ENCODE measurements around the gene PLA2G15.
A peak's percentile ranks its signal among the peaks of the same experiment; 100 is the strongest.

The PLA2G15 gene

DNA sequence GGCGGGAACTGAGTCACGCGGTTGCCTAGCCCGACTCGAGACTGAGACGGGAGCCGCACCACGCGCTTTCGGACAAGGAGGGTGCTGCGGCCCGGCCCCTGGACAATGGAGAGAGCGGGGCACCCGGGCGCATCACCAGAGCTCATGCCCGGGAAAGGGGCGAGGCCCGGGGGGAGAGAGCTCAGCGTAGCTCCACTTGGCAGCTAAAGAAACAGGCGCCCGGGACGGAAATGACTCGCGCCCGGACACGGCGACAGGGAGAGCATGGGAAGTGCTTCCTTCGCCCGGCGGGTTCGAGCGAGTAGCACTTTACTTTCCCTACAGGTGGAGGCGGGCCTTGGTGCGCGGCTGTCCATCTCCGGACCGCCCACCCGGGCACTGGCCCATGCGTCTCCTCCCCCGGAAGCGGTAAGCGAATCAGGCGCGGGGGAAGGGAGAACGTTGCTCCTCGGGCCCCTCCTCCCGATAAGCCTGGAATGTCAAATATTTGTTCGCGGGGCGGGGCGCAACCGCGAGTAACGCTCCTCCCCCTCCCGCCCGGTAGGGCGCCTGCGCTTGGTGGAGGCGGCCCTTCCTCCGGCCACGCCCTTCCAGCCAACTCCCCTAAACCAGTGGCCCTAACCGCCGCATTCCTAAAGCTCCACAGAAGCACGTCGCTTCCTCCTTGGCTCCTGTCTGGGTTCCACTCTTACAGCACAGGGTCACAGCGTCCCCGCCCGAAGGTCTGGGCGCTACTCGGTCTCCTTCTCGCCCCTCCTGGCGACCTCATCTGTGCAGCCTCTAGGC lies 7.7 kb upstream of the PLA2G15 start:
- TF ChIP-seq FOXP2 (optimal IDR thresholded peaks at IDR 0.05; ENCODE audit: borderline replicate concordance, extremely low read depth, extremely low read length, insufficient read depth): peak; percentile 78
- TF ChIP-seq, protein P1, sequence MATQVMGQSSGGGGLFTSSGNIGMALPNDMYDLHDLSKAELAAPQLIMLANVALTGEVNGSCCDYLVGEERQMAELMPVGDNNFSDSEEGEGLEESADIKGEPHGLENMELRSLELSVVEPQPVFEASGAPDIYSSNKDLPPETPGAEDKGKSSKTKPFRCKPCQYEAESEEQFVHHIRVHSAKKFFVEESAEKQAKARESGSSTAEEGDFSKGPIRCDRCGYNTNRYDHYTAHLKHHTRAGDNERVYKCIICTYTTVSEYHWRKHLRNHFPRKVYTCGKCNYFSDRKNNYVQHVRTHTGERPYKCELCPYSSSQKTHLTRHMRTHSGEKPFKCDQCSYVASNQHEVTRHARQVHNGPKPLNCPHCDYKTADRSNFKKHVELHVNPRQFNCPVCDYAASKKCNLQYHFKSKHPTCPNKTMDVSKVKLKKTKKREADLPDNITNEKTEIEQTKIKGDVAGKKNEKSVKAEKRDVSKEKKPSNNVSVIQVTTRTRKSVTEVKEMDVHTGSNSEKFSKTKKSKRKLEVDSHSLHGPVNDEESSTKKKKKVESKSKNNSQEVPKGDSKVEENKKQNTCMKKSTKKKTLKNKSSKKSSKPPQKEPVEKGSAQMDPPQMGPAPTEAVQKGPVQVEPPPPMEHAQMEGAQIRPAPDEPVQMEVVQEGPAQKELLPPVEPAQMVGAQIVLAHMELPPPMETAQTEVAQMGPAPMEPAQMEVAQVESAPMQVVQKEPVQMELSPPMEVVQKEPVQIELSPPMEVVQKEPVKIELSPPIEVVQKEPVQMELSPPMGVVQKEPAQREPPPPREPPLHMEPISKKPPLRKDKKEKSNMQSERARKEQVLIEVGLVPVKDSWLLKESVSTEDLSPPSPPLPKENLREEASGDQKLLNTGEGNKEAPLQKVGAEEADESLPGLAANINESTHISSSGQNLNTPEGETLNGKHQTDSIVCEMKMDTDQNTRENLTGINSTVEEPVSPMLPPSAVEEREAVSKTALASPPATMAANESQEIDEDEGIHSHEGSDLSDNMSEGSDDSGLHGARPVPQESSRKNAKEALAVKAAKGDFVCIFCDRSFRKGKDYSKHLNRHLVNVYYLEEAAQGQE (IDR thresholded peaks at IDR 0.05; ENCODE audit: insufficient read depth in 1 of 2, low read depth in 2 of 2, low read length in 2 of 2): 0 out of 4 replicates have a peak, but pooled peaks of 1 of the 2 experiments have one; percentile 18
- TF ChIP-seq POLR2AphosphoS5 (IDR thresholded peaks at IDR 0.05; ENCODE audit: low read depth, low read length): peak; percentile 81
- peak; percentile 75; the same call in 1 of the 2 replicates for TF ChIP-seq TAF1 (IDR thresholded peaks at IDR 0.05; ENCODE audit: borderline replicate concordance, insufficient read depth, low read length)
- no peak for TF ChIP-seq SIN3A (IDR thresholded peaks at IDR 0.05; ENCODE audit: borderline replicate concordance, insufficient read depth, low read length)

DNA sequence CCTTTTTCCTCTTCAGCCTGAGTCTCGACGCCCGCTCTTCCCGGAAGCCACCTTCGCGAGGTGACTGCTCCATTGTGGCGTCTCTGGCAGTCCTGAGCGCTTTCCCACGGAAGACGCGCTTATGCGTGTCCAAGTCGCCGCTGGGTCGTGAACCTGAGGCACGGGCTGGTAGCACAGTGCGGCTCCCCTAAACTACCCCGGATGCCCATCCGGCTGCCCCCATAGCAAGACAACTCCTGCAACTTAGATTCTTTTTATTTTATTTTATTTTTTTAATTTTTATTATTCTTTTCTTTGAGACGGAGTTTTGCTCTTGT lies 7.2 kb upstream of the PLA2G15 start:
- TF ChIP-seq FOXP2 (optimal IDR thresholded peaks at IDR 0.05; ENCODE audit: borderline replicate concordance, extremely low read depth, extremely low read length, insufficient read depth) (no peak), POLR2AphosphoS5 (IDR thresholded peaks at IDR 0.05; ENCODE audit: low read depth, low read length) (no peak), TAF1 (IDR thresholded peaks at IDR 0.05; ENCODE audit: borderline replicate concordance, insufficient read depth, low read length) (no peak), SIN3A (IDR thresholded peaks at IDR 0.05; ENCODE audit: borderline replicate concordance, insufficient read depth, low read length) (no peak)
- TF ChIP-seq, protein P1 (IDR thresholded peaks at IDR 0.05; ENCODE audit: insufficient read depth in 1 of 2, low read depth in 2 of 2, low read length in 2 of 2): no peak

- TF ChIP-seq TAF1 (IDR thresholded peaks at IDR 0.05; ENCODE audit: borderline replicate concordance, insufficient read depth, low read length) (no peak), FOXP2 (optimal IDR thresholded peaks at IDR 0.05; ENCODE audit: borderline replicate concordance, extremely low read depth, extremely low read length, insufficient read depth) (no peak), SIN3A (IDR thresholded peaks at IDR 0.05; ENCODE audit: borderline replicate concordance, insufficient read depth, low read length) (no peak), POLR2AphosphoS5 (IDR thresholded peaks at IDR 0.05; ENCODE audit: low read depth, low read length) (no peak)
- TF ChIP-seq, protein P1 (IDR thresholded peaks at IDR 0.05; ENCODE audit: insufficient read depth in 1 of 2, low read depth in 2 of 2, low read length in 2 of 2): no peak
Observed at GRCh38 chr16:68242085-68242484, 3.1 kb upstream of the PLA2G15 start.

- TF ChIP-seq TAF1 (IDR thresholded peaks at IDR 0.05; ENCODE audit: borderline replicate concordance, insufficient read depth, low read length) (no peak), POLR2AphosphoS5 (IDR thresholded peaks at IDR 0.05; ENCODE audit: low read depth, low read length) (no peak), FOXP2 (optimal IDR thresholded peaks at IDR 0.05; ENCODE audit: borderline replicate concordance, extremely low read depth, extremely low read length, insufficient read depth) (no peak), SIN3A (IDR thresholded peaks at IDR 0.05; ENCODE audit: borderline replicate concordance, insufficient read depth, low read length) (no peak)
- TF ChIP-seq, protein P1 (IDR thresholded peaks at IDR 0.05; ENCODE audit: insufficient read depth in 1 of 2, low read depth in 2 of 2, low read length in 2 of 2): no peak
Observed at GRCh38 chr16:68242926-68243858, 2.0 kb upstream of the PLA2G15 start.
